Stimulated activated CD8-positive, alpha-beta memory T cell treated with anti-CD3 and anti-CD28 coated beads, Interleukin-4, amount 100 ng/mL, for 1 hour (primary cell): ENCODE data around the gene SLC27A5.
"Not testable (repeated sequence)": the region's sequence is repeated elsewhere in the genome, so short reads cannot be mapped to it uniquely, and the experiment has no call there.

Experiments used
- DNase-seq, 2 donors: peaks; one replicate each; pipeline ENCODE4 v3.0.0-alpha.2; 2020; ENCODE audit warnings: low read depth in 2 of 2, low spot score in 1 of 2

SLC27A5 gene

DNA sequence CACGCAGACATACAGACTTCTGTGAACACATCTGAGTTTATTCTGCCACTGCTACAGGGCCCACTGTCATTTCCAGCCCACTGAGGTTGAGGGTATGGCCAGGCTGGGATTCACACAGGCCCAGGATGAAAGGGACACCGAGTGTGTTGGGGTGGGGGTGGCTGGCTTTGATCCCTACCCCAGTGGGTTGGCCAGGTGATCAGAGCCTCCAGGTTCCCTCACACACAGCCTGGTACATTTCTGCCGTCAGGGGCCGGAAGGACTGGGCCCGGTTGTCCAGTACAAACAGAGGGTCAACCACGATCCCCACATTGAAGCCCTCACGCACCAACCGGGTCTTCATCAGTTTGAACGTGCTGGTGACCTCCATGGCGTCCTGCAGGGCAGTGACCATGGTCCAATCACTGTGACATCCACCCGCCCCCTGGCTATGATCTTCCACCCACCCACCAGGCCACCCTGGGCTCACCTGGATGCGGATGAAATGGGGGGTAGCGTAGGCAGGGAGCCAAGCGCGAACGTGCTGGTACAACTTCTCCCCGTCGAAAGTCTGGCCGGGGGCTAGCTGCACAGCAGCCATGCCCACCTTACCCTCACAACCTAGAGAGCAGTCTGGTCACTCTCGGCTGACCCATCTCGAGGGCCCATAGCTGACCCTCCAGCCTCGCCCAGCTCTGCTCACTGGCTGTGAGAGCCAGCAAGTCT is 13.3 kb downstream of the SLC27A5 start:
- DNase-seq: no peak

DNA sequence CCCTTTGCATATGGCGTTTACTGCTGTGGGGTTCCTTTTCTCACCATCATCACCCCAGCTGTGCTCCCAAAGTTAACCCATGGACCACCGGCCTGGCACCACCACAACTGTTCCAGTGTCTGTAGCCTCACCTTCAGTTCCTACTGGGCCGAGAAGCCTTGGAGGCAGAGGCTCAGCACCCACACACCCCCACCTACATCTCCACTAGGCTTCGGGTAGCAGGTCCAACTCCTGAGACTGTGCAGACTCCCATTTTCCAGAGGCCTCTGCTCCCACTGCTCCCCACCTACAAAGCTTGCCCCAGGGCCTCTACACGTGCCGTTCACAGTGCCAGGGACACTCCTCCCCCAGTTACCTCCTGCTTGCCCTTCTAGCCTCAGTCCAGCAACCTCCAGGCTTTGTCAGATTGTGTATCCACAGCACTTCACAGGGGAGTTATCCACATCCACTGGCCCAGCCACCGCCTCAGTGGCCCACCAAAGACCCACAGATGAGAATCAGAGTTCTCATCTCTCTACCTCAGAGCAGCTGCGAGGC is 14.1 kb downstream of the SLC27A5 start:
- no peak for DNase-seq

DNA sequence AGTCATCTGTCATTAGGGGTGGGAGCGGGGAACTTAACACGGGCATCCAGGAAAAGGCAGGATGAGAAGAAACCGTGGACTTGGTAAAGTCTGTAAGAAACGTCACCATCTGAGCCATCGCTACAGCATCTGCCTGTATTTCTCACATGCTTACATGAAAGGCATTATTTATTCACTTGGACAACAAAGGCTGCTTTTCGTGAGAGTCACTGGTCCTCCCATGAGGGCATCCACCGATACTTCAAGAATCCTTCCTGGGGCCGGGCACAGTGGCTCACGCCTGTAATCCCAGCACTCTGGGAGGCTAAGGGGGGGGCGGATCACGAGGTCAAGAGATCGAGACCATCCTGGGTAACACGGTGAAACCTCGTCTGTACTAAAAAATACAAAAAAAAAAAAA is 19.5 kb downstream of the SLC27A5 start:
- no peak for DNase-seq

- DNase-seq: no peak
These were observed 20.4 kb downstream of the SLC27A5 start for GRCh38 chr19:58491393-58491792.

DNA sequence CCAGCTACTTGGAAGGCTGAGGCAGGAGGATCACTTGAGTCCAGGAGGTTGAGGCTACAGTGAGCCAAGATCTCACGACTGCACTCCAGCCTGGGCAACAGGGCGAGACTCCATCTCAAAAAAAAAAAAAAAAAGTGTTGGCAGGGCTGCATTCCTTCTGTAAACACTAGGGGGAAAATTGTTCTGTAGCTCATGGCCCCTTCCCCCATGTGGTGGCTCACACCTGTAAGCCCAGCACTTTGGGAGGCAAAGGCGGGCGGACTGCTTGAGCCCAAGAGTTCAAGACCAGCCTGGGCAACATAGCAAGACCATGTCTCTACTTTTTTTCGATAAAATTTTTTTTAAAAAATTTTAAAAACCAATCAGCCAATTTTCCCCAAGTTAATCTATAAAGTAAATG is 27.4 kb downstream of the SLC27A5 start:
- DNase-seq: not testable (repeated sequence)

DNA sequence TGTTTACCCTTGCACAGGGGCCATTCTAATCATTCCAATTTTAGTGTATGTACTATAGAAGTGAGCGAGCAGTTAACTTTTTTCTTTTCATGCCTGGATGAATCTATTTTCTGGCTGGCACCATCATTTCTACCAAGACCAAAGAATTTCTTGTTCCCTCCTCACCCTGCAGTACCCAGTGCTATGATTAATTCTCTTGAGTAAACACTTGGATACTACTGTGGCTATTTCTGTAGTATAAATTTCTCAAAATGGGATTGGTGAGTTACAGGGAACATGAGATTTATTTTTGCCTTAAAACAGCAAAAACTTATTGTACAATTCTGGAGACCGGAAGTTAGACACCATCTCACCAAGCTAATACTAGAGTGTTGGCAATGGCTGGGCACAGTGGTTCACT is 28.0 kb downstream of the SLC27A5 start:
- no peak for DNase-seq

GRCh38 chr19:58482372-58482771 is 29.4 kb downstream of the SLC27A5 start:
- no peak for DNase-seq

- DNase-seq: no peak
These were observed 31.0 kb downstream of the SLC27A5 start for GRCh38 chr19:58480831-58481230.

- DNase-seq: no peak
These were observed 31.3 kb downstream of the SLC27A5 start for GRCh38 chr19:58480481-58480830.

DNA sequence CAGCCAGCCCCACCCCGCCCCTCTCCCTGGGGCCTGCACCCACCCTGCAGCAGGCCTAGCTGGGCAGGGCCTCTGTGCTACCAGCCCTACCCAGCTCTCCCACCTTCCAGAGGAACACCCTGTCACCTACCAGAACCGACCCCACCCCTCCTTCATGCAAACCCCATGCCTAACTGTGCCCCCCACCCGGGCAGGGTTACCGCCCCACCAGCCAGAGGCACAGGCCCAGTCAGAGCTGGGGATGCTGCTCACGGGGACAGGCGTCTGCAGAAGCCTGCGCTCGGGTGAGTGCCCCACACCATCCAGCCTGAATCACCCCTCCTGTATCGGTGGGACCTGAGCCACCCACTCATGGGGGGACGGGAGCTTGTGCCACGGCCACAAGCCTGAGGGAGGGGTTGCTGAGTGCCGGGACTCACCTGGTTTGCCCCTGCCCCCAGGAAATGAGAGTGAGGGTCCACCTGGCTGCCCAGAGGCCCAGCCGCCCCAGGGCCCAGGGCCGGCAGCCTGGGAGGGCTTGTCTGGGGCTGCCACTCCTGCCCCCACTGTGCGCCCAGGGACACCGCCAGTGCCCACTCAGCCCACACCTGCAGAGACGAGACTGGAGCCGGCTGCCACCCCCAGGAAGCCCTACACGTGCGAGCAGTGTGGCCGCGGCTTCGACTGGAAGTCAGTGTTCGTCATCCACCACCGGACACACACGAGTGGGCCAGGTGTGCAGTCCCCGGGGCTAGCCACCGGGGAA is 31.9 kb downstream of the SLC27A5 start:
- DNase-seq: no peak

GRCh38 chr19:58479303-58479702 is 32.5 kb downstream of the SLC27A5 start:
- no peak for DNase-seq

DNA sequence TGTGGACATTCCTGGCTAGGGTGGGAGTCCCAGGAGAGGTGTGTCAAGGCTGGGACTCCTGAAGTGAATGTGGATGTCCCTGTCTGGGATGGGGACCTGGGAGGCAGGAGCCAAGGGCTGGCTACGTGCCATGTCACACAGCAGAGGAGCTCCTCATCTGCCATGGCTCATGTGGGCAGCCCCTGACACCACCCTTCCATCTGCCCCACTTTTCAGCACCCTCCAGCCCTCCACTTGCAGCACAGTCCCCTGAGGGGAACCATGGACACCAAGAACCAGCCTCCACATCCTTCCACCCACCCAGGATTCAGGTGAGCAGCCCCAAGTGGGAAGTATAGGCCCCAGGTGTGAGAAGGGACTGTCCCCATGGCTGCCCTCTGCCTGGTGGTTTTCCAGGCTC is 33.9 kb downstream of the SLC27A5 start:
- DNase-seq: no peak

DNA sequence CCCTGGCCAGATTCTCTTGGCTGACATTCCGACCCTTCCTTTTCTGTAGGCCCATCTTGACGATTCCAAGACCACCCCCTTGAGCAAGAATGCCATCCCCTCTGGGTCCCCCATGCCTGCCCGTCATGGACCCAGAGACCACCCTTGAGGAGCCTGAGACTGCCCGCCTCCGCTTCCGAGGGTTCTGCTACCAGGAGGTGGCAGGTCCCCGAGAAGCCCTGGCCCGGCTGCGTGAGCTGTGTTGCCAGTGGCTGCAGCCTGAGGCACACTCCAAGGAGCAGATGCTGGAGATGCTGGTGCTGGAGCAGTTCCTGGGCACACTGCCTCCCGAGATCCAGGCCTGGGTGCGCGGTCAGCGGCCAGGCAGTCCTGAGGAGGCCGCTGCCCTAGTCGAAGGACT is 34.7 kb downstream of the SLC27A5 start:
- DNase-seq: no peak

DNA sequence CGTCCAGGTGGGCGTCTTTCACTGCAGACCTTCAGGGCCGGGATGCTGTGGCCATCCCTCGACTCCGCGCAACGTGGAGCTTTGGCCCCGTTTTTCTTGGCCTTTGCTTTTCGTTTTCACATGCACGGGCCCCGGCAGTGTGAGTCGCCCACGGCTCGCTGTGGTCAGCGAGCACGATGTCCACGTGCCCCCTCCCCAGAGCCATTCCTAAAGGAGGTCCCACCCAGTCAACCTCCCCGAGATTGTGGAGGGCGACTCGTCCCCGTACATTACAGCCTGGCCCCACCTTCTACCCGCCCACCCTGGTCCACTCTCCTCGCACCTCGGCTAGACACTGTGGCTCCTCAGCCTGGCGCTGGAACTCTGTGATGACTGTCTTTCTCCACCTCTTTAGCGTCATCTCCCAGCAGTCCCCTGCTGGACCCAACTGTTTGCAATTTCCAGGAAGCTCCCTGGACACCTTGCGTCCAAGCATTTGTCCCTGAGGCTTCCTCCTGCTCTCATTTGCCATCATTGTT is 35.2 kb downstream of the SLC27A5 start:
- no peak for DNase-seq

GRCh38 chr19:58475714-58476497 is 35.9 kb downstream of the SLC27A5 start, which contains the start of gene ZNF446:
Gene ZNF446 (plus strand): TSS chr19:58476352. CDS start chr19:58477219, 867 bp downstream.
- peak; percentile 88 to 90 for DNase-seq

DNA sequence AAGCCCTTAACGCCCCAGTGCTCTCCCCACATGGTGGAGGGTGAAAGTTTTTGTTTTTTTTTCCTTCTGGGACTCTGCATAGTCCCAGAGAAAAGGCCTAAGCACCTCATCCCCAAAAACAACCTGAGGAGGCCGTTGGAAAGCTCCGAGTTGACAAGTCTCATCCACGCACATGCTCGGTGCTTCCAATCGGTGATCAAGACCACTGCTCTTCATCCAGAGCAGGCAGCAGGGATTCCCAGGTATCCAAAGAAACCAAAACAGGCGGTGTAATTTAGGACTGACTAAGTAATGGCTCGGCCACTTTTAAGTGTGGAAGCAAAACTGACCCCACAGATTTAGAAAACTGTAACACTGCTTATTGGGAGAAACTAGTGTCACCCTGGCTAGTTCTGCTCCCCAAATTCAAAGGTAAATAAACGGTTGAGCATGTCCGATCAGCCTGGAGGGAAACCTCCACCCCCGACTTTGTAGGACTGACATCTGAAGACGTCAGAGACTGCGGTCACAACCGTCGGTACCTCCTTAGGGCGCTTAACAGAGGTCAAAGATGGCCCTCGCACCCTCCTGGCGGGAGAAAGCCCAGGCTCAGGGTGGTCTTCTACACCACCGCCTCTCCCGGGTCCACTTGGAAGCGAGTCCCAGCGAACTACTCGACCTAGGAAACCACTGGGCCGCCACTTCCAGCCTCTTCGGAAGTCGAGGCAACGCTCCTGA is 36.6 kb downstream of the SLC27A5 start:
- no peak for DNase-seq

GRCh38 chr19:58474291-58474996 is 37.3 kb downstream of the SLC27A5 start:
- DNase-seq: no peak

- DNase-seq: no peak
These were observed 38.0 kb downstream of the SLC27A5 start for GRCh38 chr19:58473775-58474174.

DNA sequence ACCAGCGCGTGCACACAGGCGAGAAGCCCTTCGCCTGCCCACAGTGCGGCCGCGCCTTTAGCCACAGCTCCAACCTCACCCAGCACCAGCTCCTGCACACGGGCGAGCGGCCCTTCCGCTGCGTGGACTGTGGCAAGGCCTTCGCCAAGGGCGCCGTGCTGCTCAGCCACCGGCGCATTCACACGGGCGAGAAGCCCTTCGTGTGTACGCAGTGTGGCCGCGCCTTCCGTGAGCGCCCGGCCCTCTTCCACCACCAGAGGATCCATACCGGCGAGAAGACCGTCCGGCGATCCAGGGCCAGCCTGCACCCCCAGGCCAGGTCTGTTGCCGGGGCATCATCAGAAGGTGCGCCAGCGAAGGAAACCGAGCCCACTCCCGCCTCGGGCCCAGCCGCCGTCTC is 40.1 kb downstream of the SLC27A5 start:
- DNase-seq: no peak

- DNase-seq: not testable (repeated sequence)
These were observed 40.8 kb downstream of the SLC27A5 start for GRCh38 chr19:58470837-58471543.
